Ramos (cell line): ENCODE data around the gene DDX3X.
"Not testable (repeated sequence)": the region's sequence is repeated elsewhere in the genome, so short reads cannot be mapped to it uniquely, and the experiment has no call there.

Experiments used
- in situ Hi-C: fragments of 300-500 bp; cut with MboI; formaldehyde crosslinking; loops from one replicate; pipeline ENCODE4 v1.14.3; 2022; ENCODE audit warnings: low sequenced_read_pairs; ENCODE audit not compliant: unreplicated experiment

Gene DDX3X

GRCh38 chrX:41352329-41352838 is 18.4 kb downstream of the DDX3X start:
- in situ Hi-C loops: no loop called here

GRCh38 chrX:41353985-41354384 is 20.0 kb downstream of the DDX3X start:
- in situ Hi-C loops: no loop called here

- in situ Hi-C loops: no loop called here
Measured at GRCh38 chrX:41369152-41369551, 35.2 kb downstream of the DDX3X start.

- in situ Hi-C loops: not testable (repeated sequence)
Measured at GRCh38 chrX:41371575-41371974, 37.6 kb downstream of the DDX3X start.

- in situ Hi-C loops: no loop called here
Measured at GRCh38 chrX:41373989-41374606, 40.1 kb downstream of the DDX3X start.

DNA sequence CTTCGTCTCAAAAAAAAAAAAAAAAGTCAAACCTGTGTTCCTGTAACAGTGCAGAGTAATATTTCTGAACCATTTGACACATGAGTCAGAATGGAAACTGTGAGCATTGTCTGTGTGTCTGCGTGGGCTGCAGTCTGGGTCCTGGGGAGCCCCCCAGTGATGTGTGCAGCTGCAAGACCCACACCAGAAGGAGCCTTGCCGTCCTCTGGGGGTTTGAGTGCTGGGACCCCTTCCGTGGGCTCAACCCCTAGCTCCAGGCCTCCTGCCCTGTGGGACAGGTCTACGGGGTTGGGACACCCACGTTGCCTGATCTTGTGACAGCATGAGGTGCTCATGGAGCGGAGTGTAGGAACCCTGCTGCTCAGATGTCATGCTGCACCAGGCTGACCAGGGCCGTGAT is 43.7 kb downstream of the DDX3X start:
- in situ Hi-C loops: no loop called here

- in situ Hi-C loops: no loop called here
Measured at GRCh38 chrX:41381685-41382084, 47.7 kb downstream of the DDX3X start.

DNA sequence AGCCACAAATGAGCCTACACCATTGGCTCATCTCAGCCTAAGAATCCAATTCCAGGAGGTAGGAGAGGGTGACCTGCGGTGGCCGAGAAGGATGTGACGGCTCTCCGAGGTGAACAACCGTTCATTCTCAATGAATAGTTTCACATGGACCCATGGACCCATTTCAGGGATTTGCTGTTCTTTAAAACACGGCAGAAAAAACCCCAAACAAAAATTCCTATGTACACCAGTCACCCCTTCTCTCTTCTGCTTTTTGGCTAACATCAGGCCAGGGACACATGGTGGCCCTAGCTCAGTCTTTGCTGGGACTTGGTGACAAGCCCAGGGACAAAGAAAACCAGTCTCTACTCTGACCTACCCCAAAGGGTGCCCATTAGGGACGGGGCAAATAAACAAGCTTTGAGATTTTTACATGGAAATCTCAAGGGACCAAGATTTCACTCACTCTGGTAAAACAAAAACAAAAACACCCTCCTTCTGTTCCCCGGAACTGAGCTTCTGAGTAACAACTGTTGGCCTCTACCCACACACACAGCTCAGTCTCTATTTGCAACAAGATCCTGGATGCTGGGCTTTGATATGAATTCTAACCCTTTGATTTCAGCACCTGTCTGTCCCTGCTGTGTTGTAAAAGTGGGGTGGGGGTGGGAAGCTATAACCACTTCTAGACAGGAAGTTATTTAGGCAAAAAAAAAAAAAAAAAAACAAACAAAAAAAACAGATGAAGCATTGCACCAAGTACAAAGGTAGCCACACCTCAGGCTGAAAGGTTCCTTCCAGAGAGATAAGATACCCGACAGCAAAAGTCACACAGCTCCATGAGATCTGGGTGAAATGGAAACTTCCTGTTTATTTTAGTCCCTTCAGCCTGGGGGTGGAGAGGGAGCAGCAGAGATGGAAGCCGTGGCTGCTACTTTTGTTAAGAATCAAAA is 49.0 kb downstream of the DDX3X start:
- in situ Hi-C loops: no loop called here

- in situ Hi-C loops: no loop called here
Measured at GRCh38 chrX:41384051-41384705, 50.2 kb downstream of the DDX3X start.

DNA sequence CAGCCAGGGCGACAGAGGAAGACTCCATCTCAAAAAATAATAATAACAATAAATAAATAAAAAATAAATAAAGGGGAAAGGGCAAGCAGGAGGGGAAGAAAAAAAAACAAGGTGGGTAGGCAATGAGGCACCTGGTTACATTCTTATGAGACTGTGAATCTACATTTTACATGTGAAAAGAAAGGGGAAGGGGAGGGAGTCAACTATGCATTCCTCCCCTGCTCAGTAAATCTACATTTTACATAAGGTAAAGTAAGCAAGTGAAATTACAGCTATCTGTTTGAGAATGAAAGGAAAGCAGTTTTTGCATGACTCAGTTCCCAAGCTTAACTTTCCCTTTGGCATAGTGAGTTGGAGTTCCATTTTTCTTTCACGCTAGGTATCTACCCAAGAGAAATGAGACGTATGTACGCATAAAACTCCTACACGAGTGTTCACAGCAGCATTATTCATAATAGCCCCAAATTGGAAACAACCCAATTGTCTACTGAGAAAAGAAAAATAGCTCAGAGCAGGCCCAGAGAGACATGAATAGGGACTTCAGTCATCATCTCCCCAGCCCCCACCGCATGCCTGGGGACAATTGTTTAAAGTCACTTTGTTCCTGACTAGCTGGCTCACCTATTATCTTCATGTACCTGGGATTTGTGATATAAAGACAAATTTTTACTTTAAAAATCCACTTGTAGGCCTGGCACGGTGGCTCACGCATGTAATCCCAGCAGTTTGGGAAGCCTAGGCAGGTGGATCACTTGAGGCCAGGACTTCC is 52.4 kb downstream of the DDX3X start:
- in situ Hi-C loops: no loop called here

GRCh38 chrX:41388543-41388942 is 54.6 kb downstream of the DDX3X start:
- in situ Hi-C loops: no loop called here

DNA sequence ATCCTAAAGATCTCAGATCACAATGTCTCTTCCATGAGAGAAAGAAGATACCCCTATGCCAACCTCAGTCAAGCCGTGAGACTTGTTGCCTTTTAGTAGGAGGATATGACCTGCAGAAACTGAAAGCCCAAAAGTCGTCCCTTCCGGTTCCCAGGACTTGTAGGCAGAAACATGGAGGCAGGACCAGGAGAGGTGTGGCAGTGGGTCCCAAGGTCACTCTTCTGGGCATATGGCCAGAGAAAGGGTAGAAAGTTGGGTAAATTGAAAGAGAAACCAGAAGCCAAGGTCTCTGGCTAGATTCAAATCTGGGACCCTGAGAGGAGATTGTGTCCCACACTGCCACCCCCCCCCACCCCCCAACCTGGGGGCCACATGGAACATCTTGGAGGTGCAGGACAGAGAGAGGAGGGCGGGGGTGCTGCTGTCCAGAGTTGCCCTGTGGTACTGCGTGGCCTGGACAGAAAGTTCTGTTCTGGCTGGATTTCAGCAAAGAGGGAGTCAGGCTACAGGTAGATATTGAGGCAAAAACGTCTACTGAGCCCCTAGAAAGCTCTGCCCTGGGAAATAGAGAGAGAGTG is 55.4 kb downstream of the DDX3X start:
- in situ Hi-C loops: no loop called here

DNA sequence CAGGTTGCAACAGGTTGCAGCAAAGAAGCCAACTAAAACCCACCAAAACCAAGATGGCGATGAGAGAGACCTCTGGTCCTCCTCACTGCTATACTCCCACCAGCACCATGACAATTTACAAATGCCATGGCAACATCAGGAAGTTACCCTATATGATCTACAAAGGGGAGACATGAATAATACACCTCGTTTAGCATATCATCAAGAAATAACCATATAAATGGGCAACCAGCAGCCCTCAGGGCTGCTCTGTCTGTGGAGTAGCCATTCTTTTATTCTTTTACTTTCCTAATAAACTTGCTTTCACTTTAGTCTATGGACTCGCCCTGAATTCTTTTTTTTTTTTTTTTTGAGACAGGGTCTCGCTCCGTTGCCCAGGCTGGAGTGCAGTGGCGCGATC is 56.6 kb downstream of the DDX3X start:
- in situ Hi-C loops: not testable (repeated sequence)

DNA sequence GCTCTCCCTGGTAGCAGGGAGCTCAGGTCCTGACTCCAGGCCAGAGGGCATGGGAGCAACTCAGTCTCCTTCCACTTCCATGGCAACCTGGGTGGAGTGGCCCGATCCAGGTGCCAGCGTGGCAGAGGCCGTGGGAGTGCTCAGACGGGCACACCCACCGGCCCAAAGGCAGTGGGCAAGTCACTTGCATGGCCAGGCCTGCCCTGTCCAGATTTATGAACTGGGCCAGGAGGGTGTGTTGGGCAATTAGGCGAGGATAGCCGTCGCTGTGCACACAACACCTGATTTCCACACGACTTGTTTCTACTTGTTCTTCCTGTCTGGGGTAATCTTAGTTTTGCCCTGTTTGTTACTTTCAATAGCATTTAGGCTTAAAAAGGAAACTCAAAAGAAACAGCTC is 57.6 kb downstream of the DDX3X start:
- in situ Hi-C loops: no loop called here

DNA sequence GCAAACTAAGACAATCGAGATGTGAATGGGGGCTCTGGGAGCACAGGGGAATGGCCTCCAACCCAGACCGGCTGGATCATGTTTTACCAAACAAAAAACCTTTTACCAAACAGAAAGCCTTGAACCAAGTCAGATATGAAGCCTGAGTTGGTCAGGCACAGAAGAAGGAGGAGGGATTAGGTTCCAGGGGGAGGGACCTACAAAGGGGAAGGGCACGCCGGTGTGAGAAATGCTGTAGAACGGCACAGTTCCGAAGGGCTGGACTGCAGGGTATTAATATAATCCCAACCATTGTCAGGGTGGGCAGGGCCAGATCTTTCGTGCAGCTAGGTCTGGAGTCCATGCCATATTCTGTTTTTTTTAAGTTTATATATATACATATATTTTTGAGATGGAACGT is 60.3 kb downstream of the DDX3X start:
- in situ Hi-C loops: no loop called here

- in situ Hi-C loops: no loop called here
Measured at GRCh38 chrX:41397219-41397618, 63.3 kb downstream of the DDX3X start.

GRCh38 chrX:41397768-41398167 is 63.8 kb downstream of the DDX3X start:
- in situ Hi-C loops: no loop called here

- in situ Hi-C loops: not testable (repeated sequence)
Measured at GRCh38 chrX:41402556-41402955, 68.6 kb downstream of the DDX3X start.

GRCh38 chrX:41405551-41405950 is 71.6 kb downstream of the DDX3X start:
- in situ Hi-C loops: no loop called here

DNA sequence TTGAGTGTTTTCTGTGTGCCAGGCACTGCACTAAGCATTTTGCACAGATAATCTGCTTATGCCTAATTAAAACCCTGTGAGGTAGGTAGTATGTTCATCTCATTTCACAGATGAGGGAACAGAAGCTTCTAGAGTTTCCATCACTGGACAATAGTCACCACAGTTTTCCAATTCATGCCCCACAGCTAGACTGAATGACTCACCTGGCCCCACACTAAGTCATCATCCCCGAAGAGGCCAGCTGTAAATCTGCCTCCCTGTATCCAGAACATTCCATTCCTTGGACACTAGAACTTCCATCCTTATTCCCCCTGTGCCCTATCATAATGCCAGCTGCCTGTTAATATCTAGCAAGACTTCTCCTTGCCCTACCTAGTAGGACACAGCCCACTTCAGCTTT is 72.2 kb downstream of the DDX3X start:
- in situ Hi-C loops: no loop called here
